ENCODE results near the gene ESR1. TPM values are rescaled to one million over a fixed set of nuclear protein-coding genes. Genes with fewer than 3 reads are reported as not detected.

The ESR1 gene
- total RNA-seq, 2 donors from 2014 or later, result 2.4 to 3.9 TPM

GRCh38 chr6:152161501-152161900 lies 354.0 kb downstream of the ESR1 start:
- no peaks in the 10 kb centered on the region for H3K9me3 ChIP-seq (ENCODE audit: control insufficient read depth, low read length, poor library complexity, severe bottlenecking)
- Mint-ChIP-seq H3K4me3 (no peak overlapping the region), H3K4me1 (peaks cover 22% of the 10 kb centered on the region), H3K27ac (peak overlapping the region; percentile 88), H3K27me3 (no peaks in the 10 kb centered on the region), H3K36me3 (ENCODE audit: low read depth) (peaks cover 13% of the 10 kb centered on the region)
- ATAC-seq (peak; percentile 20), DNase-seq (no peak)

DNA sequence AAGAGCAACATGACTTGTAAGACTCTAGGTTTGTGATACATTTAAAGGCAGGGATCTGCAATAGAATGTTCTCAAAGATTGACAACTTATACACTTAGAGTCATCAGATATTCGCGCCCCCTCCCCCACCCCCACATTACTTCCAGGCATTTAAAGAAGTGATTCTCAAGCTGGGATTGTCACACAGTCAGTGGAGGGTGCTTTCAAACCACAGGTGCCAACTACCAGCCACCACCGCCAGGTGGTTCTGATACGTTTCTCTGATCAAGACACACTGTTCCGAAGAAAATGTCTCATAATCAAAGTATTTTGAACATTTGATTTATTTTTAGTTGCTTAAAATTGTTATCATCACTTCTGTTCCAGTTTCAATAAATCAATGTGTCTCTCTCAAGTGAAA lies 357.5 kb downstream of the ESR1 start:
- Mint-ChIP-seq H3K36me3 (ENCODE audit: low read depth) (peaks cover 10% of the 10 kb centered on the region), H3K4me1 (peaks cover 22% of the 10 kb centered on the region), H3K27ac (peak overlapping the region; percentile 87), H3K4me3 (no peak overlapping the region), H3K27me3 (no peaks in the 10 kb centered on the region)
- ATAC-seq (no peak), DNase-seq (no peak)
- H3K9me3 ChIP-seq (ENCODE audit: control insufficient read depth, low read length, poor library complexity, severe bottlenecking), result no peaks in the 10 kb centered on the region

- no peak overlapping the region for H3K4me3 Mint-ChIP-seq
- H3K36me3 Mint-ChIP-seq (ENCODE audit: low read depth), result peaks cover 10% of the 10 kb centered on the region
- ATAC-seq (no peak), DNase-seq (no peak)
- no peaks in the 10 kb centered on the region for H3K9me3 ChIP-seq (ENCODE audit: control insufficient read depth, low read length, poor library complexity, severe bottlenecking)
- no peak overlapping the region for H3K27ac Mint-ChIP-seq
- H3K4me1 Mint-ChIP-seq, result peaks cover 28% of the 10 kb centered on the region
- H3K27me3 Mint-ChIP-seq, result no peaks in the 10 kb centered on the region
Observed at GRCh38 chr6:152166497-152166896, 359.0 kb downstream of the ESR1 start.

DNA sequence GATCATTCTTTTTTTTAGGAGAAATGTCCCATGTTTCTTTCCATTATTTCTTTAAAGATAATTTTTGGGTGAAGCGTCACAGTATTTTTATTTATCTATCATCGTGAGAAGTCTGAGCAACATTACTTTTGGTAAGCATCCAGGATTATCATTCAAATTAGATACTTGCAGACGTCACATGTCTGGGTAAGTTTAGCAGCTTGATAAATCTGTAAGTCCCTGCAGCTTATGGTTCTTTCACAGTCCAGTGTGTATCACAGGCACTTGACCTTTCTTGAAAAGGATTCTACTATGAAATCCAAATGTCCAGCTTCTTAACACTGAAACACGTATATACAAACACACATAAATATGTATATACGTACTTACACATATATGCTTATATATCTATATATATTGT lies 359.4 kb downstream of the ESR1 start:
- Mint-ChIP-seq H3K4me3 (no peak overlapping the region), H3K4me1 (peaks cover 32% of the 10 kb centered on the region), H3K36me3 (ENCODE audit: low read depth) (peaks cover 10% of the 10 kb centered on the region), H3K27ac (no peak overlapping the region), H3K27me3 (no peaks in the 10 kb centered on the region)
- H3K9me3 ChIP-seq (ENCODE audit: control insufficient read depth, low read length, poor library complexity, severe bottlenecking), result no peaks in the 10 kb centered on the region
- ATAC-seq (no peak), DNase-seq (no peak)

DNA sequence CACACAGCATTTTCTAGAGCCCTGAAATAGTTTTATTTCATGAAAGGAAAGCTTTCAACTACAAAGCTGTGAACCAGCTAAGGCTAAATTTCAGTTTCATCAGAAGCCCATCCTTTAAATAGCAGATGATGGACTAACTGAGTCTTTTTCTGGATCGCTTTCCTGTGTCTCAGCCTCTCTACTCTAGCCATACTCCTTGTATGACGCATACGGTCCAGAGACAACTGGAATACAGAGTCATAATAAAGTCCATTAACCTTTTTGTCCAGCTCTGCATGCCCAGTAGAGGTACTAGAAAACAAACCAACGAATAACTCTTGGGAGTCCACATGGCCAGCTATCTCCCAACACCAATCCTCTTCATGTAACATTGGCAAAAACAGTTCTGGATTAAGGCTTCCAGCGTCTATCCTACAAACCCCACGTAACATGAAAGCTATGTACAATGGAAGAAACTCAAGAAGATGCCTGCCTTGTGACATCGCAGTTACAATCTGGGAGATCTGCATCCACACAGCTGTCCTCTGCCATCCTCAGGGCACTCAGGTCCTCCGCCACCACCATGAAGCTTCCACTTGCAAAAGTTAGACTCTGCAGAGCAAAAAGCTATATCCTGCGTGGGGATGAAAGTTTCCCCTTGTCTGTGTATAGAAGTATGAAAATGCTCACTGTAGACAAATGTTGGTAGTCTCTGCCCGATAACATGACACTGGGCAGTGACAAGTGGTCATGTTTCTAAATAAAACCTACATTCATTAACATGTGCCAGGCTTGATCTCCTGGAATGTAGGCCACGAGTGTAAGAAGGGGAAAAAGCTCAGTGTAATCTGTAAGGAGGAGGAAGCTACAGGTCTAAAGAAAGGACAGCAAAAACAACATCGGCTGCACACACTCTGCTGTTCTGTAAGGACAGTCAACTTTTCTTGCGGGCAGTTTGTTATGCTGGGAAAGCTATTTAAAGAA lies 360.4 kb downstream of the ESR1 start:
- no peak for DNase-seq
- peaks cover 8% of the 10 kb centered on the region for H3K36me3 Mint-ChIP-seq (ENCODE audit: low read depth)
- no peaks in the 10 kb centered on the region for H3K9me3 ChIP-seq (ENCODE audit: control insufficient read depth, low read length, poor library complexity, severe bottlenecking)
- peaks cover 34% of the 10 kb centered on the region for H3K4me1 Mint-ChIP-seq
- no peak overlapping the region for H3K4me3 Mint-ChIP-seq
- H3K27me3 Mint-ChIP-seq, result no peaks in the 10 kb centered on the region
- H3K27ac Mint-ChIP-seq, result peak overlapping the region; percentile 70
- no peak for ATAC-seq

GRCh38 chr6:152170313-152170701 lies 362.8 kb downstream of the ESR1 start:
- Mint-ChIP-seq H3K27ac (peak overlapping the region; percentile 97), H3K27me3 (no peaks in the 10 kb centered on the region), H3K4me3 (peak overlapping the region; percentile 89), H3K4me1 (peaks cover 40% of the 10 kb centered on the region), H3K36me3 (ENCODE audit: low read depth) (peaks cover 3% of the 10 kb centered on the region)
- DNase-seq (no peak), ATAC-seq (no peak)
- no peaks in the 10 kb centered on the region for H3K9me3 ChIP-seq (ENCODE audit: control insufficient read depth, low read length, poor library complexity, severe bottlenecking)

GRCh38 chr6:152170702-152171667 lies 363.5 kb downstream of the ESR1 start:
- Mint-ChIP-seq H3K27me3 (no peaks in the 10 kb centered on the region), H3K27ac (peak overlapping the region; percentile 97), H3K4me1 (peaks cover 37% of the 10 kb centered on the region)

GRCh38 chr6:152173321-152173720 lies 365.8 kb downstream of the ESR1 start:
- Mint-ChIP-seq H3K4me1 (peaks cover 36% of the 10 kb centered on the region), H3K36me3 (ENCODE audit: low read depth) (peaks cover 7% of the 10 kb centered on the region), H3K27me3 (no peaks in the 10 kb centered on the region), H3K27ac (peak overlapping the region; percentile 83), H3K4me3 (peak overlapping the region; percentile 52)
- H3K9me3 ChIP-seq (ENCODE audit: control insufficient read depth, low read length, poor library complexity, severe bottlenecking), result no peaks in the 10 kb centered on the region
- no peak for DNase-seq
- ATAC-seq, result no peak

More at GRCh38 chr6:152170702-152171667, 363.5 kb downstream of the ESR1 start:
- ATAC-seq, result peak; percentile 89
- Mint-ChIP-seq H3K36me3 (ENCODE audit: low read depth) (peaks cover 3% of the 10 kb centered on the region), H3K4me3 (peak overlapping the region; percentile 89)
- H3K9me3 ChIP-seq (ENCODE audit: control insufficient read depth, low read length, poor library complexity, severe bottlenecking), result no peaks in the 10 kb centered on the region
- peak in 2 of 3 donors; percentile 22 to 26 for DNase-seq

GRCh38 chr6:152173957-152174356 lies 366.5 kb downstream of the ESR1 start:
- H3K27me3 Mint-ChIP-seq, result no peaks in the 10 kb centered on the region
- peaks cover 7% of the 10 kb centered on the region for H3K36me3 Mint-ChIP-seq (ENCODE audit: low read depth)
- ATAC-seq (no peak), DNase-seq (no peak)
- peak overlapping the region; percentile 83 for H3K27ac Mint-ChIP-seq
- no peak overlapping the region for H3K4me3 Mint-ChIP-seq
- H3K9me3 ChIP-seq (ENCODE audit: control insufficient read depth, low read length, poor library complexity, severe bottlenecking), result no peaks in the 10 kb centered on the region
- peaks cover 36% of the 10 kb centered on the region for H3K4me1 Mint-ChIP-seq

DNA sequence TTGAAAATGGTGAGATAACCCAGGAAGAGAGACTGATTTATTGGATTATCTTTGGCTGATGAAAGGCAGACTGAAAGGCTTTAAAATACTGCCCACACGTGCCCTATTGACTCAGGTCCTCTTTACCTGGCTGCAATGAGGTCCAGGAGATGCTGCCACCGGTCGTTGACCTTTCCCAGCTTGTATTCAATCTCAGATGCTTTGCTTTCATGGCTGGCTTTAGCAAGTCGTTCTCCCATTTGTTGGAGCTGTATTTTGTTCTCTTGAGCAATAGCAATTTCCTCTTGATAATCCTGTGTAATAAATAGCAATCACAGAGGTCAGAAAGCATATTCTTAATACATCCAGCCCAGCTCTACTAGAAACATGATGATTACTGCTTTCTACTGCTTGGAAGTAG lies 368.8 kb downstream of the ESR1 start:
- Mint-ChIP-seq H3K4me3 (no peak overlapping the region), H3K27ac (peak overlapping the region; percentile 16), H3K36me3 (ENCODE audit: low read depth) (peaks cover 15% of the 10 kb centered on the region), H3K27me3 (no peaks in the 10 kb centered on the region), H3K4me1 (peaks cover 36% of the 10 kb centered on the region)
- DNase-seq (no peak), ATAC-seq (no peak)
- H3K9me3 ChIP-seq (ENCODE audit: control insufficient read depth, low read length, poor library complexity, severe bottlenecking), result no peaks in the 10 kb centered on the region

Measured in T-helper 17 cell (primary cell).